ENCODE measurements around the gene SLC35F3.

- TF ChIP-seq CTCF (IDR thresholded peaks at IDR 0.05; ENCODE audit: poor library complexity, severe bottlenecking) (no peak), EP300 (conservative IDR thresholded peaks at IDR 0.05; ENCODE audit: poor library complexity, severe bottlenecking) (no peak), EZH2 (IDR thresholded peaks at IDR 0.05; ENCODE audit: borderline replicate concordance, insufficient read depth, low read length, poor library complexity, severe bottlenecking) (no peak), POLR2AphosphoS5 (IDR thresholded peaks at IDR 0.05) (no peak), RAD21 (conservative IDR thresholded peaks at IDR 0.05) (no peak), TAF1 (IDR thresholded peaks at IDR 0.05; ENCODE audit: low read depth) (no peak), MXI1 (conservative IDR thresholded peaks at IDR 0.05; ENCODE audit: poor library complexity, severe bottlenecking) (no peak), SMC3 (conservative IDR thresholded peaks at IDR 0.05; ENCODE audit: poor library complexity) (no peak)
- TF ChIP-seq, protein P1, sequence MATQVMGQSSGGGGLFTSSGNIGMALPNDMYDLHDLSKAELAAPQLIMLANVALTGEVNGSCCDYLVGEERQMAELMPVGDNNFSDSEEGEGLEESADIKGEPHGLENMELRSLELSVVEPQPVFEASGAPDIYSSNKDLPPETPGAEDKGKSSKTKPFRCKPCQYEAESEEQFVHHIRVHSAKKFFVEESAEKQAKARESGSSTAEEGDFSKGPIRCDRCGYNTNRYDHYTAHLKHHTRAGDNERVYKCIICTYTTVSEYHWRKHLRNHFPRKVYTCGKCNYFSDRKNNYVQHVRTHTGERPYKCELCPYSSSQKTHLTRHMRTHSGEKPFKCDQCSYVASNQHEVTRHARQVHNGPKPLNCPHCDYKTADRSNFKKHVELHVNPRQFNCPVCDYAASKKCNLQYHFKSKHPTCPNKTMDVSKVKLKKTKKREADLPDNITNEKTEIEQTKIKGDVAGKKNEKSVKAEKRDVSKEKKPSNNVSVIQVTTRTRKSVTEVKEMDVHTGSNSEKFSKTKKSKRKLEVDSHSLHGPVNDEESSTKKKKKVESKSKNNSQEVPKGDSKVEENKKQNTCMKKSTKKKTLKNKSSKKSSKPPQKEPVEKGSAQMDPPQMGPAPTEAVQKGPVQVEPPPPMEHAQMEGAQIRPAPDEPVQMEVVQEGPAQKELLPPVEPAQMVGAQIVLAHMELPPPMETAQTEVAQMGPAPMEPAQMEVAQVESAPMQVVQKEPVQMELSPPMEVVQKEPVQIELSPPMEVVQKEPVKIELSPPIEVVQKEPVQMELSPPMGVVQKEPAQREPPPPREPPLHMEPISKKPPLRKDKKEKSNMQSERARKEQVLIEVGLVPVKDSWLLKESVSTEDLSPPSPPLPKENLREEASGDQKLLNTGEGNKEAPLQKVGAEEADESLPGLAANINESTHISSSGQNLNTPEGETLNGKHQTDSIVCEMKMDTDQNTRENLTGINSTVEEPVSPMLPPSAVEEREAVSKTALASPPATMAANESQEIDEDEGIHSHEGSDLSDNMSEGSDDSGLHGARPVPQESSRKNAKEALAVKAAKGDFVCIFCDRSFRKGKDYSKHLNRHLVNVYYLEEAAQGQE (IDR thresholded peaks at IDR 0.05; ENCODE audit: borderline replicate concordance) = no peak
These were observed 456.7 kb downstream of the SLC35F3 start for GRCh38 chr1:234361102-234361603.
